NCI-H2107 treated with DMSO at 0.1 percent for 48 hours (cell line): ENCODE results near the gene DMBT1.

Source experiments
- DNase-seq: peaks from one replicate; lab custom pipeline; 2025; ENCODE audit not compliant: unreplicated experiment; lab: John Stamatoyannopoulos, UW

DMBT1 gene

DNA sequence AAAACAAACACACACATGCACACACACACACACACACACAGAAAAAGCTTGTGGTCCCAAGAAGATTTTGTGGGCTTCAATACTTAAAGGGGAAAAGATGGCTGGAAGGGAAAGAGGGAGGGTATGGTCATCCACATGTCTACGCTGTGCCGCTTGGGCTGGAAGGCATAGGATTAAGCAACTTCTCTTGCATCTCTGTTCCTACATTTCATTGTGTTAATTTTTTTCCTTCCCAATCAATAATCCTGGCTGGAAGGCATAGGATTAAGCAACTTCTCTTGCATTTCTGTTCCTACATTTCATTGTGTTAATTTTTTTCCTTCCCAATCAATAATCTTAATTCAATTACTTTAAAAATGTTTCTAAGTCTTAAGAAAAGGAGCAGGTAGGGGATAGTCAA lies 108.5 kb downstream of the DMBT1 start:
- no peak for DNase-seq

- no peak for DNase-seq
These were observed 109.3 kb downstream of the DMBT1 start for GRCh38 chr10:122669842-122670241.

DNA sequence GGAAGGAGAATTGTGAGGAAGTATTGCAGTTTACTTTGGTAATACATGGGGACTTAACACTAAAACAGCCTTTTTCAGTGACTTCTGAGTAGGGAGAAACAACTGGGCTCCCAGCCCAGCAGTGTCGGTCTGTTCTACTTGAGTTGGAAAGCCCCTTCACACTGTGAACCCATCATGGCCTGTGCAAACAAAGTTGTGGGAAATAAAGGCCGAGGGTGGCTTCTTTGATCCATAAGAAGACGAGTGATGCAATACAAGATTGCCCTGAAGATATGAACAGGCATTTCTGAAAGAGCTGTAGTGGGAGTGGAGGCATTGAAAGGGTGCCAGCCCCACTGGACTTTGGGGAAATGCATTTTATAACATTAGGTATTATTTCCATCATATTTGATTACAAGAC lies 110.8 kb downstream of the DMBT1 start:
- DNase-seq, result no peak

- no peak for DNase-seq
These were observed 112.1 kb downstream of the DMBT1 start for GRCh38 chr10:122672655-122673054.

- DNase-seq, result no peak
These were observed 112.7 kb downstream of the DMBT1 start for GRCh38 chr10:122673269-122673668.

GRCh38 chr10:122673731-122674130 lies 113.2 kb downstream of the DMBT1 start:
- no peak for DNase-seq

GRCh38 chr10:122674781-122675180 lies 114.2 kb downstream of the DMBT1 start:
- no peak for DNase-seq

DNA sequence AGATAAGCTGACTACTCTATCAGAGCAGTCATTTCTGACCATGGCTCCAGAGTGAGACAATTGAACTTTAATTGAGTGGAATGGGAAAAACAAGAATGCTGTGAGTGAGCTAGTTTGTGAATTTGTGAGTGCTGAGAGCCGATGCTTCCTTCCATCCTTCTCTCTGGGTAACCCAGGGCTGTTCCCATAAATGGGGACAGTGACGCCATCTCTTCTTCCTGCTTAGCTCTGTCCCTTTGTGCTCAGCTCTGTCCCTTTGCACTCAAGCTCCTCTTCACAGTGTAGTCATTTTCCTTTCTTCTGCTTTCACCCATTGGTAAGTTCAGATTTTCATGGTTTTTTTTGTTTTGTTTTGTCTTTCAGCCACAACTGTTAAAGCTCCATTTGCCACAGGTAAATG lies 114.7 kb downstream of the DMBT1 start:
- no peak for DNase-seq

DNA sequence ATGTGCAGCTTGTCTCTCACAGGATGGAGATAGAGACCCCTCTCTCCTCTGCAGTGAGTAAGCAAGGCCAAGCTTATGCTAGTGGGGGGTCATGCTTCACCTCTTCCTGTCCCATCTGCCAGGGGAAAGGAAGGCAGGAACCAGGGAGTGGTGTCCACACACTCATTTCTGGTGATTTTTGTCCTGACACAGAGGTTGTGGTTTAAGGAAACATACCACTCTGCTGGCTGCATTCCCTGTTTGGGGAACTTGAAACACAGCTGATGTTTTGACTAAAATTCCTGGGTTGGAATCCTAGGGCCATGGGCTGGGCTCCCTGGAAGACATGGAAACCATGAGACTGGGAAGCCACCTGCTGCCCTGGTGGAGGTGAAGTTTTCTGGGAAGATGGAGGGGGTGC lies 117.7 kb downstream of the DMBT1 start:
- DNase-seq, result no peak

GRCh38 chr10:122682522-122682921 lies 122.0 kb downstream of the DMBT1 start:
- no peak for DNase-seq

DNA sequence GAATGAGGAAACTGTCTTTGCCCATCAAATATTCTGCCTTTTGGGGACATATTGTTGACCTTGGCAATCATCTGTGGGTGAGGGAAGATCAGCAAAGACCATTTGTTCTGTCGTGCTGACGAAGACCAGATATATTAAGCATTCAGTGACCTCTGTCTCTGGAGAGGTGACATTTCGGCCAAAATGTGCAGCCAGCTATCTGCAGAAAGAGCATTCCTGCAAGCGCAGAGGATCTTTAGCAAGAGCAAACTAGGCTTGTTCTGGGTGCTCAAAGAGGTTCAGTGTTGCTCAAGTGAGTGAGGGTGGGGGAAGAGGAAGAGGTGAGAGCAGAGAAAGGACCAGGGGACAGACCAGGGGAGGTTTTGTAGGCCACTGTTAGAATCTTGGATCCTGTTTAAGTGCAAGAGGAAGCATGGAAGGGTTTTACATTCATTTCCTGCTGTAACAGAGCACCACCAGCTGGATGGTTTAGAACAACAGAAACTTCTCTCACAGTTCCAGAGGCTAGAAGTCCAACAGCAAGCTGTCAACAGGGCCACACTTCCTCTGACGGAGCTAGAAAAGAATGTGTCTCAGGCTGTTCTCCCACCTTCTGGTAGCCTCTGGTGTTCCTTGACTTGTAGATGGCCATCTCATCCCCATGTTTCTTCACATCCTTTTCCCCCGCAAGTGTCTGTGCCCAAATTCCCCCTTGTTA lies 127.9 kb downstream of the DMBT1 start:
- no peak for DNase-seq

DNA sequence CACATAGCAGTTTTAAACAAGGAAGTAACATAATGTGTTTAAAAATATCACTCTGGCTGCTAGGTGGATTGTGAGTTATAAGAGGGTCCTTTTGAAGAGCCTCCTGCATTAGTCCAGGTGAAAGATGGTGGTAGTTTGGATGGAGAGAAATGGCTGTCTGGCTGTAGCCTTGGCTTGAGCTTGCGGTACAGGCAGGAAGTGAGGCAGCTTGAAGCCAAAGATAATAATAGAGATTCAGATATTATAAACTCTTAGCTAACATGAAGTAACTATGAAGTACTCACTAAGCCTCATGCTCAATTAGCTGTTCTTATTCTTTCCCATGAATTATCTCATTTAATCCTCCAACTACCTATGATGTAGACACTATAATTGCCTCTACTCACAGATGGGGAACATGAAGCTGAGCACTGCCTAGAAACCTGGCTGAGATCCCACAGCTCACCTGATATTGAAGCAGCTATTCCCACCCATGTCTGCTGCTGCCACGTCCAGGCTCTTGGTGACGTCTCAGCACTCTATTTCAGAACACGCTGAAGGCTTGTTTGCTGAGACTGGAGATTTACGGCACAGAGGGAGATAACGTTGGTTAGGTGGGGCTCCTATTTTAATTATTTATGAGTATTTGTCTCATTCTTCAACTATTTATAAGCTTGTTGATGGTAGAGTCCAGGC lies 128.7 kb downstream of the DMBT1 start:
- DNase-seq, result no peak

DNA sequence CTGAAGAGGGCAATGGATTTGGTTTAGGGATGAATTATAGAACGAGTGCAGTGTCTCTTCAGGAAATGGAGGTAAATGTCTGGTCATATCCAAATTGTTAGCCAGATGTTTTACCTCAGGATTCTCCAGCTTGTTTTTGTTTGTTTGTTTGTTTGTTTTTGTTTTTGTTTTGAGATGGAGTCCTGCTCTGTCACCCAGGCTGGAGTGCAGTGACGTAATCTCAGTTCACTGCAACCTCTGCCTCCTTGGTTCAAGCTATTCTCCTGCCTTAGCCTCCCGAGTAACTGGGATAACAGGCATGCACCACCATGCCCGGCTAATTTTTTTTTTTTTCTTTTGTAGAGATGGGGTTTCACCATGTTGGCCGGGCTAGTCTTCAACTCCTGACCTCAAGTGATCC lies 132.2 kb downstream of the DMBT1 start:
- no peak for DNase-seq
